GM23248 (cell line): ENCODE data around the gene PCDHB12. TPM values are rescaled to one million over a fixed set of nuclear protein-coding genes. Genes with fewer than 3 reads are reported as not detected.
"Not testable (repeated sequence)": the region's sequence is repeated elsewhere in the genome, so short reads cannot be mapped to it uniquely, and the experiment has no call there.

Experiments
- DNase-seq: peaks from one replicate; pipeline ENCODE4 v3.0.0-alpha.2; 2015
- H2AFZ ChIP-seq: fragments of 200-600 bp; sonication (generic); 2 replicates; pipeline ENCODE4 v1.6.1; 2016; ENCODE audit warnings: antibody characterized with exemption
- H3F3A ChIP-seq: fragments of 200-600 bp; sonication (generic); 2 replicates; pipeline ENCODE4 v1.6.1; 2016; ENCODE audit warnings: mild to moderate bottlenecking, antibody characterized with exemption, mixed run types; ENCODE audit not compliant: insufficient read depth
- H3K27ac ChIP-seq: fragments of 200-600 bp; sonication (generic); 2 replicates; pipeline ENCODE4 v1.5.1; 2016; ENCODE audit warnings: mild to moderate bottlenecking
- H3K27me3 ChIP-seq: fragments of 200-600 bp; sonication (generic); replicated peaks from 2 replicates; pipeline ENCODE4 v1.6.1; 2016; ENCODE audit warnings: mild to moderate bottlenecking; ENCODE audit not compliant: insufficient read depth
- H3K36me3 ChIP-seq: fragments of 200-600 bp; sonication (generic); 2 replicates; pipeline ENCODE4 v1.6.1; 2016; ENCODE audit warnings: low read depth, mild to moderate bottlenecking
- H3K4me1 ChIP-seq: fragments of 200-600 bp; sonication (generic); 2 replicates; pipeline ENCODE4 v1.6.1; 2016; ENCODE audit warnings: mild to moderate bottlenecking; ENCODE audit not compliant: insufficient read depth
- H3K4me2 ChIP-seq: fragments of 200-600 bp; sonication (generic); one replicate; pipeline ENCODE4 v1.6.1; 2016; ENCODE audit warnings: mild to moderate bottlenecking; ENCODE audit not compliant: unreplicated experiment
- H3K4me3 ChIP-seq: fragments of 200-600 bp; sonication (generic); 2 replicates; pipeline ENCODE4 v1.5.1; 2016; ENCODE audit warnings: mild to moderate bottlenecking
- H3K79me2 ChIP-seq: fragments of 200-600 bp; sonication (generic); 2 replicates; pipeline ENCODE4 v1.6.1; 2016; ENCODE audit warnings: mild to moderate bottlenecking; ENCODE audit not compliant: insufficient read depth
- H3K9ac ChIP-seq: fragments of 200-600 bp; sonication (generic); 2 replicates; pipeline ENCODE4 v1.6.1; 2016; ENCODE audit warnings: mild to moderate bottlenecking
- H3K9me2 ChIP-seq: fragments of 200-600 bp; sonication (generic); 2 replicates; pipeline ENCODE4 v1.6.1; 2016; ENCODE audit warnings: mixed run types, mild to moderate bottlenecking, moderate library complexity; ENCODE audit not compliant: insufficient read depth
- H3K9me3 ChIP-seq: fragments of 200-600 bp; sonication (generic); one replicate; pipeline ENCODE4 v1.6.1; 2017; ENCODE audit warnings: low read depth
- H4K20me1 ChIP-seq: fragments of 200-600 bp; sonication (generic); 2 replicates; pipeline ENCODE4 v1.6.0; 2016; ENCODE audit not compliant: insufficient read depth
- EZH2 ChIP-seq: fragments of 200-600 bp; sonication (generic); IDR thresholded peaks from 2 replicates; pipeline ENCODE4 v1.6.1; 2018; ENCODE audit warnings: antibody characterized with exemption, mild to moderate bottlenecking; ENCODE audit not compliant: insufficient read depth, poor library complexity, severe bottlenecking
- EZH2phosphoT487 ChIP-seq: fragments of 200-600 bp; sonication (generic); IDR thresholded peaks from 2 replicates; pipeline ENCODE4 v1.6.1; 2018; ENCODE audit warnings: antibody characterized with exemption, moderate library complexity, mild to moderate bottlenecking, low read depth; ENCODE audit not compliant: insufficient read depth
- WGBS, 2 experiments: methylation state at CpG; one replicate each; pipeline ENCODE4 v1.1.6; 2015 to 2017; ENCODE audit warnings: low lambda C conversion rate in 2 of 2, low coverage in 1 of 2; ENCODE audit errors: missing lambda C conversion rate in 2 of 2; 5-methylcytosine and 5-hydroxymethylcytosine counted together
- in situ Hi-C: fragments of 300-500 bp; cut with MboI; formaldehyde crosslinking; loops from 2 replicates; pipeline ENCODE4 v1.15.0; 2020
- polyA plus RNA-seq: library from polyadenylated mRNA; unstranded; fragments of >200 nt; fragmentation: Nextera tagmentation; extraction: Ambion mirVana; gene quantifications from 2 replicates; pipeline ENCODE4 v1.2.1, GENCODE V29; 2016
- total RNA-seq: library from RNA; depleted of rRNA; stranded (reverse); fragments of >200 nt; shearing (Covaris generic); gene quantifications from 2 replicates; pipeline ENCODE4 v1.2.3, GENCODE V29; 2014

Gene PCDHB12
- total and polyA plus RNA-seq, 2 experiments from 2014 or later, result 0.43 to 0.53 TPM

GRCh38 chr5:141234109-141234667, 25.7 kb downstream of the PCDHB12 start:
- Histone ChIP-seq H3K27ac (no peak overlapping the region), H3F3A (no peaks in the 10 kb centered on the region), H4K20me1 (no peaks in the 10 kb centered on the region), H3K9ac (no peak overlapping the region), H3K4me3 (peak overlapping the region; percentile 50), H2AFZ (peak overlapping the region; percentile 46; the same call in 1 of the 2 replicates), H3K27me3 (no peaks in the 10 kb centered on the region), H3K9me3 (no peaks in the 10 kb centered on the region), H3K4me2 (no peak overlapping the region), H3K79me2 (no peaks in the 10 kb centered on the region), H3K9me2 (no peaks in the 10 kb centered on the region), H3K4me1 (no peaks in the 10 kb centered on the region), H3K36me3 (no peaks in the 10 kb centered on the region)
- 10 to 14% methylated on average over 15 of the region's 15 CpGs for WGBS, 2 experiments
- in situ Hi-C loops, result no loop called here
- no peak for TF ChIP-seq EZH2phosphoT487
- TF ChIP-seq EZH2, result no peak
- peak; percentile 34 for DNase-seq

- H3K27ac ChIP-seq, result not testable (repeated sequence)
Observed at GRCh38 chr5:141235922-141236321, 27.4 kb downstream of the PCDHB12 start.

GRCh38 chr5:141236516-141237313, 28.2 kb downstream of the PCDHB12 start:
- H3K27me3 ChIP-seq, result no peaks in the 10 kb centered on the region
- in situ Hi-C loops, result no loop called here
- TF ChIP-seq EZH2 (no peak), EZH2phosphoT487 (no peak)
- no peaks in the 10 kb centered on the region for H3K9me3 ChIP-seq
- H3K4me3 ChIP-seq, result no peak overlapping the region
- no peaks in the 10 kb centered on the region for H3K9me2 ChIP-seq
- no peaks in the 10 kb centered on the region for H4K20me1 ChIP-seq
- no peak overlapping the region for H2AFZ ChIP-seq
- no peaks in the 10 kb centered on the region for H3F3A ChIP-seq
- 29% methylated on average over 32 of the region's 32 CpGs for WGBS, 2 experiments
- H3K4me1 ChIP-seq, result no peaks in the 10 kb centered on the region
- H3K4me2 ChIP-seq, result no peak overlapping the region
- DNase-seq, result no peak
- H3K79me2 ChIP-seq, result no peaks in the 10 kb centered on the region
- H3K36me3 ChIP-seq, result no peaks in the 10 kb centered on the region
- no peak overlapping the region for H3K9ac ChIP-seq
- no peak overlapping the region for H3K27ac ChIP-seq

More at GRCh38 chr5:141235922-141236321, 27.4 kb downstream of the PCDHB12 start:
- DNase-seq, H3K4me2 ChIP-seq, H3K9ac ChIP-seq, in situ Hi-C loops, H3K36me3 ChIP-seq, H3K27me3 ChIP-seq, H3K9me3 ChIP-seq, H3K9me2 ChIP-seq, H4K20me1 ChIP-seq, H2AFZ ChIP-seq, H3K4me3 ChIP-seq, H3K4me1 ChIP-seq, H3F3A ChIP-seq, H3K79me2 ChIP-seq: not testable (repeated sequence)
- WGBS, 2 experiments, result 31 to 32% methylated on average over 33 to 40 of the region's 40 CpGs

GRCh38 chr5:141241496-141241895, 33.0 kb downstream of the PCDHB12 start:
- DNase-seq, result no peak
- in situ Hi-C loops, result no loop called here
- TF ChIP-seq EZH2 (no peak), EZH2phosphoT487 (no peak)
- no peaks in the 10 kb centered on the region for H3K9me3 ChIP-seq
- WGBS, 2 experiments, result 33 to 35% methylated on average over 41 to 42 of the region's 43 CpGs
- no peaks in the 10 kb centered on the region for H3K9me2 ChIP-seq
- H3K4me2 ChIP-seq, result no peak overlapping the region
- H3K9ac ChIP-seq, result no peak overlapping the region
- no peaks in the 10 kb centered on the region for H3F3A ChIP-seq
- H3K79me2 ChIP-seq, result no peaks in the 10 kb centered on the region
- no peaks in the 10 kb centered on the region for H3K27me3 ChIP-seq
- H3K4me1 ChIP-seq, result no peaks in the 10 kb centered on the region
- no peak overlapping the region for H3K27ac ChIP-seq
- H3K4me3 ChIP-seq, result no peak overlapping the region
- no peaks in the 10 kb centered on the region for H3K36me3 ChIP-seq
- H4K20me1 ChIP-seq, result no peaks in the 10 kb centered on the region
- no peak overlapping the region for H2AFZ ChIP-seq
